IPS-18c (cell line): ENCODE data around the gene MFAP4.

Experiments
- H3K4me3 ChIP-seq: 2 replicates; pipeline ENCODE4 v1.7.0; 2013; ENCODE audit warnings: low read depth, mild to moderate bottlenecking, low read length, moderate library complexity; ENCODE audit not compliant: insufficient read depth
- H3K9me3 ChIP-seq: one replicate; pipeline ENCODE4 v1.6.1; 2013; ENCODE audit warnings: mild to moderate bottlenecking, low read length, moderate library complexity; ENCODE audit not compliant: control insufficient read depth, insufficient read depth

The MFAP4 gene

GRCh38 chr17:19386974-19387920 lies at the start of gene MFAP4:
TSS of gene MFAP4 (minus strand) at chr17:19387190. CDS start at chr17:19387155, 35 bp downstream.
- Histone ChIP-seq H3K9me3 (no peaks in the 10 kb centered on the region), H3K4me3 (no peak within 1 kb of the TSS)

- no peaks in the 10 kb centered on the region for H3K9me3 ChIP-seq
These were observed 46.8 kb upstream of the MFAP4 start for GRCh38 chr17:19433727-19434340.

GRCh38 chr17:19433255-19433654 lies 46.3 kb upstream of the MFAP4 start:
- Histone ChIP-seq H3K9me3 (no peaks in the 10 kb centered on the region), H3K4me3 (no peak overlapping the region)

More at GRCh38 chr17:19433727-19434340, 46.8 kb upstream of the MFAP4 start:
- H3K4me3 ChIP-seq, result no peak overlapping the region

GRCh38 chr17:19431691-19432090 lies 44.7 kb upstream of the MFAP4 start:
- Histone ChIP-seq H3K9me3 (no peaks in the 10 kb centered on the region), H3K4me3 (no peak overlapping the region)

- no peak overlapping the region for H3K4me3 ChIP-seq
- no peaks in the 10 kb centered on the region for H3K9me3 ChIP-seq
These were observed 39.6 kb upstream of the MFAP4 start for GRCh38 chr17:19426631-19427030.

GRCh38 chr17:19424934-19425868 lies 38.2 kb upstream of the MFAP4 start:
- no peak overlapping the region for H3K4me3 ChIP-seq
- H3K9me3 ChIP-seq, result no peaks in the 10 kb centered on the region

- Histone ChIP-seq H3K9me3 (no peaks in the 10 kb centered on the region), H3K4me3 (no peak overlapping the region)
These were observed 34.9 kb upstream of the MFAP4 start for GRCh38 chr17:19421926-19422325.

- Histone ChIP-seq H3K9me3 (no peaks in the 10 kb centered on the region), H3K4me3 (no peak overlapping the region)
These were observed 34.2 kb upstream of the MFAP4 start for GRCh38 chr17:19421219-19421618.

- H3K4me3 ChIP-seq, result no peak overlapping the region
- no peaks in the 10 kb centered on the region for H3K9me3 ChIP-seq
These were observed 31.4 kb upstream of the MFAP4 start for GRCh38 chr17:19418251-19418992.

GRCh38 chr17:19417611-19418010 lies 30.6 kb upstream of the MFAP4 start:
- H3K4me3 ChIP-seq, result no peak overlapping the region

GRCh38 chr17:19415806-19416775 lies 29.1 kb upstream of the MFAP4 start:
- Histone ChIP-seq H3K9me3 (no peaks in the 10 kb centered on the region), H3K4me3 (no peak overlapping the region)

More at GRCh38 chr17:19417611-19418010, 30.6 kb upstream of the MFAP4 start:
- H3K9me3 ChIP-seq, result no peaks in the 10 kb centered on the region

GRCh38 chr17:19415311-19415710 lies 28.3 kb upstream of the MFAP4 start:
- Histone ChIP-seq H3K4me3 (no peak overlapping the region), H3K9me3 (no peaks in the 10 kb centered on the region)

GRCh38 chr17:19414396-19415280 lies 27.6 kb upstream of the MFAP4 start:
- Histone ChIP-seq H3K4me3 (no peak overlapping the region), H3K9me3 (no peaks in the 10 kb centered on the region)

GRCh38 chr17:19413761-19414160 lies 26.8 kb upstream of the MFAP4 start:
- Histone ChIP-seq H3K9me3 (no peaks in the 10 kb centered on the region), H3K4me3 (no peak overlapping the region)

- Histone ChIP-seq H3K4me3 (no peak overlapping the region), H3K9me3 (no peaks in the 10 kb centered on the region)
These were observed 26.0 kb upstream of the MFAP4 start for GRCh38 chr17:19412984-19413383.
